ENCODE results near the gene CASZ1. TPM values are rescaled to one million over a fixed set of nuclear protein-coding genes. Genes with fewer than 3 reads are reported as not detected.

CASZ1 gene
- total RNA-seq, 1 donor from 2014 or later, result 3.9 TPM

DNA sequence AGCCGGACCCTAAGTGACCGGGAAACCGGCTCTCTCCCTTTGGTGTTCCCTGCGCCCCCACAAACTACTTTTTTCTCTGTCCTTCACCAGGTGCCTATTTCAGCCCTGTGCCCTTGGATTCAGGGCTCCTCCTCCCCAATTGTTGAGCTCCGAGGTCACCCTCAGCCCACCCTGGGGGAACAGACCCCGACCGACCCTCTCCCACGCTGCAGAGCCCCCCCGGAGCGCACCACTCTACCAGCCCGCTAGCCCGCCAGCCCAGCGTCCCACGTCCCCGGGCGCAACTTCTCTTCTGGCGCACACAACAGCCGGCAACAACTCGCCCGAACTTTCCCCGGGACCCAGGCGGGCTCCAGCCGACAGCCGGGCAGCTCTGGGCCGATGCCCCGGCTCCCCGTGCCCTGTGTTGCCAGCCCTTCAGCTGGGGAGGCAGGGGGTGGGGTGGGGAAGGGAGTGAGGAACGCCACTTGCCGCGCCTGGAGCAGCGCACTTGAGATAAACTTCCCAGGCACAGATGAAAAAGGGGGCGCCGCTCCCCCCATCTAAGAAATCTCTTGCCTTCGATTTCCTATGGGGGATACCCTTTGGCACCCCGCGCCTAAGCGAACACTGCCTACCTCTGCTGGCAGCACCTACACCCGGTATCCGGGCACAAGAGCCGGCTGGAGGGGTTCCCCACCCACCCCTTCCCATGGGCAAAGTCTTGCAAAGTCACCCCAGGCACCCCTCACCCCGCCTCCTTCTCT lies 997 bp downstream of the CASZ1 start:
- no peak for DNase-seq (ENCODE audit: low spot score)

DNA sequence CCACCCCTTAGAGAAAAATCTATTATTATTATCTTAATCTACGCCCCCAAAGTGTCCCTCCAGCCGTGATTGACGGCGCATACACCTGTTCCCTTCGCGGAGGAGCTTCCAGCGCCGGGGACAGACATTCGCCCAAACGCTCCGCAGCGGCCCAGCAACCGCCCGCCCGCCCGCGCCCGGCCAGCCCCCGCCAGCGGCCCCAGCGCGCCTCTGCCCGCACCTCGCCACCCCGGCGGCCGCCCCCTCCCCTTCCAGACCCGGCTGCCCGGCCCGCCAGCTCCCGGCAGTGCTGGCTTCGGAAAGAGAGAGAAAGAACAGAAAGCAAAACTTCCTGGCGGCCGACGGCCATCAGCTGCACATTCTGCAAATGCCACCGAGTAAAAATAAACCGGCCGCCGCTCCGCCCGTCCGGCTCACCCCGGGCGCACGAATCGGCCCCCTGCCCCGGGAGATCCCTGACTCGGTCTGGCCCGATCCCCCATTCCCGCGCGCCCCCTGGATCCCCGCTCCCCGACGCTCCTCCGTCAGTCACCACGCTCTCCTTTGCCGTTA lies 1.6 kb downstream of the CASZ1 start:
- DNase-seq (ENCODE audit: low spot score), result no peak

DNA sequence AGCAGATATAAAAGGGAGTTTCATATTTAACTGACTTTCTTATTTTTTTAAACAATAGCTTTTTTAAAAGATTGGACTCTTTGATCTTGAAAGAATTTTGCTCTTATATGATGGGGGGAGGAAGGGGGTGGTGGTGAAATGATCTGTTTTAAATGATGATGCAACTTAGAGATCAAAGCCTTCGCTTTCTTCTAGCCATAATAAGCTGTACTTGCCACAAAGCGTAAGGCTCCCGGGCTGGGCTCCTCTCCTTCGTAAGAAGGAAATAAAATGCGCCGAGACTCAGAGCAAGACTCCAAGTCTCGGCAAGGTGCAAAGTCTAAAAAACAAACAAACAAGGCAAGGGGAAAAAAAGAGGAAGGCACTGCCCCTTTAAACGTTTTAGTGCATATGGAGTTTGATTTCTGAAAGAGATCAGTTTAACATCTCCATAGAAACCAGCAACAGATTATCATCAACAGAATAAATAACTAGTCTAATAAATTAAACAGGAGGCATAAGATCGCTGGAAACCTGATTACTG lies 3.3 kb downstream of the CASZ1 start:
- no peak for DNase-seq (ENCODE audit: low spot score)

DNA sequence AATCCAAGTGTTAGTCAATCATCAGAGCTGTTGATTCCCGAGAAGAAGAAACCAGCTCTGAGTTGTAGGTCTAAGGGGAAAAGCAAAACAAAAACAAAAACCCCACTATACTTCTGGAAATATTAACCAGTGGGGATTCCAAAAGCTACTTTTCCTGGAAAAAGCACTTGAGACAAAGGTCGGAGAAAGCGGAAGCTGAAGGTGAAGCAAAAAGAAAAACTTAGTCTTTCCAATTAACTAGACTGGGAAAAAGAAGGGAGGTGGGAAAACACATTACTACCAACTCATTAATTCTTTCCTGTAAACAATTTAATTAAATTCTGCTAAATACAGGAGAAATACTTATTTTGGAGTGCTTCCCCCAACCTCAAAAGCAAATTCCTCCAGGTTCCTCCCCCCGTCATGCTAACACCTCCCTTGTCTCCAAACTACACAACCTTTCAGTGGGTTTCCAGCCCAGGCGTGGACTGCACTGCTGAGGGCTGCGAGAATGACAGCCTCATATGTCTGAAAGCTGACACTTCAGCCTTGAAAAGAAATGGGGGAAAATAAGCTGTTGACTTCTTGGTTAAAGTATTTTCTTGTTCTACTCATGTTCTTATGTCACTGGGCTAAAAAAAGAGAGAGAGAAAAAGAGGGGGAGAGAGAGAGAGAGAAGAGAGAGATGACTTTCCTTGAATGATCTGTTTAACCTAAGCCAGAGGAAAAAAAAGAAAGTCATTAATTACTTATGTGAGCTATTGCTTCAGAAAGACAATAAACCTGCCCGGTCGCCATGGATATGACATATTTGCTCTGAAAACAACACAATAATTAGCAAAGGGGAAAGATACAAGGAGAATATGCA lies 5.1 kb downstream of the CASZ1 start:
- DNase-seq (ENCODE audit: low spot score), result no peak

DNA sequence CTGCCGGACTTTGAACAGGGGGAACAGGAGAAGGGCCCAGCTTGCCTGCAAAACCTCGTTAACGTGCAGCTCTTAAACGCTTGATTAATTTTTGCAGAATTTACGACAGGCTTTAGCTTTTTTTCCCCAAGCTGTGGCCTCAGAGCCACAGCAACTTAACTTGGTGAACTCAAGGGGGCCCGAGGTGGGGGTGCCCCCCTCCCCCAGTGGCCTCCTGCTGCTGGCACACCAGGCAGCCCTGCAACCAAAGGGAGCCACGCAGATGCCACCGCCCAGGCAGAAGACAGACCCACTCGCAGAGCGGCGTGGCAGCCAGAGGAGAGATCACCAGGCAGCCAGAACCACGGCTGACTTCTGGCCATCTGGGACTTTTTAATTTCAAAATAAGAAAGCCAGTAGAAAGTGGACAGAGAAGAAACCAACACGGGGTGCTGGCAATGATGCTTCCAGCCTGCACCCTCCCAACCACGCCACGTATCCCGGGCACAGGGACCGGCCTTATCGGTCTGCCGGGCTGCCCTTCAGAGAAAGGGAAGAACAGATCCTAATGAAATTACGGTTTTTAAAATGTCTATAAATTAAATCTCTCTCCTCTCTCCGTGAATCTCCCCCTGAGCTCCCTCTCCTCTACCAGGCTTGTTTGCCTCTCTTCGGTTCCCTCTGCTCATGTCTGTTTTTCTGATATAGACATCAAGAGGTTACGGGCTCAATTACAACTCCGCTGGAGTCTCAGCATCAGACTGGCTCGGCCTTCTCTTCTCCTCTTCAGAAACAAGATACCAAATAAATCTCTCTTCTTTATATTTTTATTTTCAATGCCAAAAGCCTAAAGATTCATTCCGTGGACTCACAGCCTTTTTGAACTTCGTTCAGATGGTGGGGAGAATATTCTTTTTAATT lies 6.4 kb downstream of the CASZ1 start:
- DNase-seq (ENCODE audit: low spot score), result no peak

DNA sequence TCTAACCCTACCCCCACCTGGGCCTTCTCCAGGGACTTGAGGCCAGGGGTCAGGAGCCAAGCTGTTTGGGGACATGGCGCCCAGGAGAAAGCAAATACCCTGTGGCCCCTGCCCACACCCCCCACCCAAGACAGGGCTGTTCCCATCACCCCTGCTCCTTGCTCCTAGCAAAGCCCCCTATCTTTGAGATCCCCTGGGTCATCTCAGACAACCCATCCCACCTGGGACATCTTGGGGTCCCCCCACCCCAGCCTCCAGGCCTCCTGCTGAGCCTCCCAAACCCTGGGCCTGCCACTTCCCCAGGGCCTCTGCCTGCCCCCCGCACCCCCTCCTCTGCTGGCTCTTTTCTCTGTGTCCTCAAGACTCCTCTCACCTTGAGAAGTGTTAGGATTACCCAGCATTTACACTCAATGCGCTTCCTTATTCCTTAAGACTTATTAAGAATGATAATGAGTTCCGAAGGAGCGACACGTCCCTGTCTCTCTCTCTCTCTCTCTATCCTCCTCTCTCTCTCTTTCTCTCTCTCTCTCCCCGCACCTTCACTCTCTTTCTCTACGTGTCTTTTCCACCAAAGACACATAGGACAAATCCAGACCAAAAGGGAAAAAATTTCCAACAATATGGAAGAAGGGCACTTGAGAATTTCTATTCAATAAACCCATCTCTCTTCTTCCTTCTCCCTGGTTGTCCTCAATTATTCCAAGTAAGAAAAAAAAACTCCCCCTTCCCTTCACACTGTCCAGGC lies 7.2 kb downstream of the CASZ1 start:
- no peak for DNase-seq (ENCODE audit: low spot score)

DNA sequence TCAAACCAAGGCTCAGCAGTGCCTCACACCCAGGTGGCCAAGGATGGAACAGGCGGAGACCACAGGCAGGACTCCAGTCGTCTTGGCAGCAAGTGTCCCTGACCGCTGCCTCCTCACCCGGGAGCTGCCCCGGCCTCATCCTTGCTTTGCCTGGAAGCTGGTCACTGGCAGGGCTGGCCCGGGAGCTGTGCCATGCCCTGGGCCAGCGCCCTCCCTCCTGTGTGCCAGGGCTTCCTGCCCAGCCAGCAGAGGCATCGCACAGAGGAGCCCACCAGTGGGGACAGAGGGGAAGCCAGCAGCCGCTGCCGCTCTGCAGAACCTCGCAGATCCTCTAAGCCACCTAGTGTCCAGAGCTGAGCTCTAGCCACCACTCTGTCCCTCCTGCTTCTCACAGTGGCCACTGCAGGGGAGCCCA lies 7.8 kb downstream of the CASZ1 start:
- no peak for DNase-seq (ENCODE audit: low spot score)

DNA sequence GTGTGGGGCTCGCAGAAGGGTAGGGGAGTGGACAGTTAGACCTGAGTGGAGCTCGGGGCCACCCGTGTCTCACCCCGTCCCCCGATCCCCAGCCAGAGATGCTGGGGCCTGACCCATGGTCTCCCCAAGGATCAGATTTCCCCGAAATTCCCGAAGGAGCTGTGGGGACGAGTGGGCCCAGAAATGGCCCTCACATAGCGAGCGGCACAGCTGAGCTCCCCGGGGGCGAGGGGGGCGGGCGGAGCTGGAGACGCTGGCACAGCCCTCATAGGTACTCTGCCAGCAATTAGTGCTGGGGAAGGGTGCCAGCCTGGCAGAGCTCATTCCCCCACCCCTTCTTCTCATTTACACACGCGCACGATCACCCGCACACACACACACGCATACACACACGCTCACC lies 9.2 kb downstream of the CASZ1 start:
- DNase-seq (ENCODE audit: low spot score), result no peak

DNA sequence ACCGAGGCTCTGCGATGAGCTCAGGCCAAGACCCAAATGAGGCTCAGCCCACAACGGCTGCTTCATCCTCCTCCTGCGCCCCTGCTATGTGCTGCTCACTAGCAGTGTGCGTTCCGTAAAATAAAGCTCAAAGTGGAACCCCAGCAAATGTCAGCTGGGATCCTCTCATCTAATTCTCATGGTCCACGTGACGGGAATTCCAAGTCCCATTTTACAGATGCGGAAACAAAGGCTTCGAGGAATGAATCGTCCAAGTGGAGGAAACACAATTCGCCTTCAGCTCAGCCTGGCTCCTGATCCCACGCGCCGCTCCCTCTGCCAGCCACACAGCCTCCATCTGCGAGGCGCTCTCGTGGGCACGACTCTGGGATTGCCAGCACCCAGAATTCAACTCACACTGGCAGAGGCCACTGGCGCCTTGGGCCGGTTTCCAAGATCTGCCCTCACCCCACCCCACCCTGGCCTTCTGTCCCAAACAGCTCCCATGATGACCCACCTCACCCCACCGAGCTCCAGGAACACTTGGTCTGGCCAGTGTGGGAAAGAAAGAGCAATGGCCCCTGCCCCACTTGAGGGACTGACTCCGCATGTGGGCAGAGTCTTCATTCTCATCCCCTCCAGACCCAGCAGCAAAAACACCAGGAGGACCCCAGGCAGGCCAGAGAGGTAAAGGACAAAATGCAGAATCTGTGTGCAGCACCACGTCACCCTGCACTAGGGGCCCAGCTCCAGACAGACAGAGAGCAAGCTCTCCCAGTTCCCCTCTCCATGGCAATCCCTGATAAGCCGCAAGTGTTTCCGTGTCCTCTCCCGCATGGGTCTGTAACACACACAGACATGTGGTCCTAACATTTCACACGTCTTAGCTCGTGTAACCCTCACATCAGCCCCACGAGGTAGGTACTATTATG lies 10.5 kb downstream of the CASZ1 start:
- no peak for DNase-seq (ENCODE audit: low spot score)

DNA sequence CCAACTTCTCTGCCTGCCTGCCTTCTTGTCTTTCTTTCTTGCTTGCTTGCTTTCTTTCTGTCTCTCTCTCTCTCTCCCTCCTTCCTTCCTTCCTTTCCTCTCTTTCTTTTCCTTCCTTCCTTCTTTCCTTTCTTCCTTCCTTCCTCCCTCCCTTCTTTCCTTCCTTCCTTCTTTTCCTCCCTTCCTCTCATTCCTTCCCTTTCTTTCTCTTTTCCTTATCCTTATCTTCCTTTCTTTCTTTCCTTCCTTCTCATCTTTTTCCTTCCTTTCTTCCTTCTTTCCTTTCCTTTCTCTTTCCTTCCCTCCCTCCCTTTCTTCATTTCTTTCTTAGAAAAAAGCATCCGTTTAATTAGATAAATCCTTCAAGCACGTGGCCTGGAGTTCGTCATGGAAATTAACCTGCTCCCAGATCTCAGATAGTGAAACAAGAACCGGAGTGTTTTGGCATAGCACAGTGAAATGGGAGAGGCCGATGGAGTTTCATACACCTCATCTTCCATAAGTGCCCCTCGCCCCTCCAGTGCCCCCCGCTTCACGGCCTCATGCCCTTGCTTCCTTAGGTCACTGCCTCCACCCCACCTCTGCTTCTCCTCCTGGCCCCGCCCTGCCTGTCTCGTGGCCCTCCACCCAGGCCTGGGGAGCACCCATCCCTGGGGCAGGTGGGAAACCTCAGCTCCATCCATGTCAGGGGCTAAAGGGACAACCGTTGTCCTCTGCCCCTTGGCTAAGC lies 11.3 kb downstream of the CASZ1 start:
- DNase-seq (ENCODE audit: low spot score), result no peak

DNA sequence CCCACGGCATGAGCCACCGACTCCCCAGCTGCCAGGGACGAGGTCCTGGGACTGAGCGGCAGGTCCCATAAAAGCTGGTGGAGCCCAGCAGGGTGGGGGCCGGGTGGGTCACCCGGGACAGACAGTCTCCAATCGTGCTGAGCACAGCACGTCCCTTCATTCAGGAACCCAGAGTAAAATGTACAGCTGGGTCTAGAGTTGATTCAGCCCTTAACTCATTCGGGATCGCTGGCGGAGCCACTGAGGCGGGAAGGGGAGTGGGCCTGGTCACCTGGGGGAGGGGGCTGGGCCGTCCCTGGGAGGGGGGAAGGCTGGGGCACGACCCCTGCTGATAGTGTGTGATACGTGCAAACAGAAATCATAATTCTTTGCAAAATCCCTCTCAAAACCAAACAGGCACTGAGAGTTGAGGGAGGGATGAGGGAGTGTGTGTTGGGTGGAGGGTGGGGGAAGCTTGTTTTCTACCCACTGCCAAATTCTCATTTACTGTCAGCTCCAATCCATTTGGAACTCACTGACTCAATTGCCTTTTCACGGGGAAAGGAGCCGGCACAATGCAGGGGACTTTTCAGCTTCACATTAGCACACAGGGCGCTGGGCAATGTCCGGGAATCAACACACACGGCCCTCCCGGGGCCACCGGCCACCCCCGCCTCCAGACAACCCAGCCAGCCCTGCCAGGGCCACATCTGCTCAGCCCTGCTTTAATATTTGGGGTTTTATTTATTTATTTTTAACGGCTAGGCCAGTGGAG lies 13.8 kb downstream of the CASZ1 start:
- DNase-seq (ENCODE audit: low spot score), result no peak

DNA sequence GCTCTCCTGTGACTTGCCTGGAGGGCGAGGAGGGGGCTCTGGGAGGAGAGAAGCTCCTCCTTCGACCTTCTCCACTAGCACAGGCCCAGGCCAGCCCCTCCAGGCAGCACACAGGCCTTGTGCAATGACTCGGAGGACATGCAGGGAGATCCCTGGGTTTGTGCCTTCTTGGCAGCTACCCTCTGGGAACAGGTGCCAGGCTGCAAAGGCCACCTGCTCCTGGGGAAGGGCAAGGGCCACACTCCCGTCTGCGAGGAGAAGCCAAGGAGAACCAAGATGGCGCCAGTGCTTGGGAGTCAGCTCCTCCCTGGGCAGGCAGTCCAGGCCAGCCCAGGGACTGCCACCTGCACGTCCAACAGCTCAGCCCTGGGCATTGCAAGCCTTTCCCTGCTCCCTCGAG lies 15.3 kb downstream of the CASZ1 start:
- DNase-seq (ENCODE audit: low spot score), result no peak

DNA sequence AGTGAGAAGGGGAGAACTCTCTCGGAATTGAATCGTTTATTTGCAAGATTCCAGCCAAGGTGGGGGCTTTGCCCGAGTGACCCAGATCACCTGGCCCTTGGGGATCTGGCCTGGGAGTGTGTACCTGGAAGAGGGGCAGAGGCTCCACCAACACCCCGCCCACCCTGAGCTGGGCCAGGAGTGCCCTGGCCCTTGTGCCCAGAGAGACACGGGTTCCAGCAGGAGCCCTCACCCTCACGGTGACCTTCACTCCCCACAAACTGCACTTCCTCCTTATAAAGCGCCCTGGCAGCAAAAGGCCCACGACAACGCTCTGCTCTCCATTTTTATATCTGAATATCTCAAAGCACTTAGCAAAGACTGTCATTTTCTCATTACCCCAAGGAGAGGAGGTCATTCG lies 16.6 kb downstream of the CASZ1 start:
- no peak for DNase-seq (ENCODE audit: low spot score)

DNA sequence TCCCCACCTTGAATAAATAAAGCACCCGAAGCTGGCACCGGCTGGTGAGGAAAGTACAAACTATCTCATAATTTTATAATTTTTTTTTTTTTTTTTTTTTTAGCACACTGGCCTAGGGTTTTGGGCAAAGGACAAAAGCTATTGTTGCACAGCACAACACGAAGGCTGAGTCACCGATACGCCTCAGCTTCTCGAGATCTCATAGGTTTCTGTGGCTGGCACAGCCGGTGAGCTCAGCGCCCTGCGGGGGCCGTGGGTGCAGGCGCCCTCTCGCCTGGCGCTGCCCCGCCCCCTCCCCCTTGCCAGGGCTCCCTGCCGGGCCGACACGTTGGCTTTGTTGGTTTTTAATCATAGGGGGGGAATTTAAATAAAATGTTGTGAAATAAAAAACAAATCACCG lies 17.2 kb downstream of the CASZ1 start:
- no peak for DNase-seq (ENCODE audit: low spot score)

DNA sequence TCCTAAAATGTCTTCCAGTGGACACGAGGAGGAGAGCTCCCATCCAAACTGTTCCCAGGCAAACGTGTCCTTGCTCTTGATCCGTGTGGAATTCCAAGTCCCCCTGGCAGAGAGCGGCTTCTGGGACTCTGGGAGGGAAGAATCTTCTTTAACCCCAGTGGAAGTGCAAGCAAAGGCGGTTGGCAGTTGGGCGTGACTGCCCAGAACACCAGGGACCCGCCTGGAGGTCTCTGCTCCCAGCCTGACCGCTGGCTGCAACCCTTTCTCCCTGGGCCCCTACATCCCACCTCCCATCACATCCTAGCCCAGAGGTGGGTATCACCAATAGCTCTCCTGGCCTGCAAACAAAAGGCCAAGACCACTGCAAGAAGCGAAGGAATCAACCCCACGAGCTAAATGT lies 17.8 kb downstream of the CASZ1 start:
- DNase-seq (ENCODE audit: low spot score), result no peak

DNA sequence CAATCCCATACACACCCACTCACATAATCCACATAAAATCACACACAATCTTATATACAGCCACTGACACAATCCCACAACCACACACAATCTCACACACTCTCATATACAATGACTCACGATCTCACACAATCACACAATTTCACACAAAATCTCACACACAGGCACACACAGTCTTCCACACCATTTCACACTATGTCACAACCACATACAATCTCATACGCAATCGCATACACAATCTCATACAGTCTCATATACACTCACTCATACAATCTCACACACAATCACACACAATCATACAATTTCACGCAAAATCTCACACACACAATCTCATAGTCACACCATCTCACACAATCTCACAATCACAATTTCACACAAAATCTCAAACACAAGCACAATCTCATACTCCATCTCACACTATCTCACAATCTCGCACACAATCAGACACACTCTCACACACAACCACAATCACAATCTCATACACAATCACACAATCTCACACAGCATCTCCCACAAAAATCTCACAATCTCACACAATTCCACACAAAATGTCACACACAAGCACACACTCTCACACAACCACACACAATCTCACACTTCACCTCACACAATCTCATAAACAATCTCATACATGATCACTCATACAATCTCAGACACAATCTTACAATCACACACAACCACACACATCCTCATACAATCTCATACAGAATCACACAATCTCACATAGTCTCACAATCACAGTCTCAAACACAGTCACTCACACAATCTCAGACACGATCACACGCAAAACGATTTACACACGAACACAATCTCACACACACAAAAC lies 18.5 kb downstream of the CASZ1 start:
- DNase-seq (ENCODE audit: low spot score), result no peak

DNA sequence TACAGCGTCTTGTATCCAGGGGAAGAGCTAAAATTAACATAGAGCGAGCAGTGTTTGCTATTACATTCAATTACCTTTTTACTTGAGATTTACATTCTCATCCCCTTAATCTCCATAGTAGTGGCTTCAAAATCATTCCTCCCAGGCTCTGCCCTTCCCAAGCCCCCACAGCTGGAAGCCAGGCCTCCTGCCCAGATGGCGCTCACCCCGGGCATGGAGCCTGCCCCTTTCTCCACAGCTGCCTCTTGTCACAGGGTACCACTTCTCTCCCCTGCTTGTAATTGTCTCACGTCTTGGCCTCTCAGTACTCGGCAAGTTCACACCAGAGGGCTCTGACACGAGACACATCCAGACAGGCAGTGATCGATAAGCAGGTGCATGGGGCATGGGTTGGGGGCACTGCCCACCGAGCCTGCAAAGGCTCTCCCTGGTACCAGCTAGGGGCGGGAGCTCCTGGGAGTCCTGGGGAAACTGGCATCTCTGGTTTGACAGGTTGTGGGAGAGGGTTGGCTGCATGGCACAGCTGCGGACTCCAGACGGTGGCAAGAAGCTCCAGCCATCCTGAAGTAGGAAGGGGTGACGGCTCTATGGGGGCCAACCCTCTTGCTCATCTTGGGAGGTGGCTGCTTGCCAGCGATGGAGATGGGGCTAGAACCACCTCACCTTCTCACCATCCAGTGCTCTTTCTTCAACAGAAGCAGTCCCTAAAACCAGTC lies 20.1 kb downstream of the CASZ1 start:
- no peak for DNase-seq (ENCODE audit: low spot score)
